GM18526 (cell line): ENCODE results near the gene ZNF362.

Experiments used
- POLR2A ChIP-seq: IDR thresholded peaks from 3 replicates; pipeline ENCODE4 v1.6.1; 2011; ENCODE audit not compliant: insufficient read length; ENCODE audit errors: extremely low read depth

Gene ZNF362

DNA sequence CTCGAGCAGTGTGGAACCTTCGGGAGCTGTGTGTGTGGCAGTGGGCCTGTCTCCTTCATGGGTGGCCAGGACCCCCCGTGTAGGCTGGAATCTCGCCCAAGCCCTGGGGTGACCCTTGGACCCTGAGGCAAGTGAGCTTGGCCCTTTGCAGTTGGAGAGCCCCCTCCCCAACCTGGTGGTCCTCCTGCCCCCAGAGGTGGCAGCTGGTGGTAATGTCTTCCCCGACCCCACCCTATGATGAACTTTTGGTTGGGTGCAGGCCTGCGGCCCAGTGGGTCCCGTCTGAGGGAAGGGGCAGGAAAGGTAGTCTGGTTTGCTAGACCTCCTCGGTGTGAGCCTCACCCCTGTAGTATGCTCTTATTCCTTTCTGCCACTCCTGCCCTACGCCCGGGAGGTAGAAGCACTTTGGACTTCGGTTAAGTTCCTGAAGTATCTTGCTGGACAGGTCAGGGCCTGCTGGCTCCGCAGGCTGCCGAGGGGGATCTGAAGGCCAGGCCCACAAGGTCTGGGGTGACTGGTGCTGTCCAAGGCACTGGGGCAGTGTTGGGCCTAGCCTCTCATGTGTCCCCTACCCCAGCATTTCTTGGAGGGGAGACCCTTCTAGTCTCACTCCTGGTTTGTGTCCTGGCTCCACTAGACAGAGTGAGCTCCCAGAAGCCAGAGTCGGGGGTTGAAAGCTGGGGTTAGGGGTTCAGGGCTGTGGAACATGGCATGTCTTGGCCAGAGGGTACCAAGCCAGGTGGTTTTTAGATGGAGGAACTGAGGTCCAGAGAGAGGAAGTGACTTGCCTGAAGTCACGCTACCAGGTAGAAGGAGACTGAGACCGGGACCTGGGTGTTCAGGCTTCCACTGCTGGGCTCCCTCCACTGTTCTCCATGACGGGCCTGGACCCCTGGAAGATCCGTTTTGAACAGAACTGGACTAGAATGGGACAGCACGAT, 1.8 kb downstream of the ZNF362 start:
- no peak for TF ChIP-seq POLR2A

- TF ChIP-seq POLR2A = no peak
Measured at GRCh38 chr1:33258788-33259274, 2.5 kb downstream of the ZNF362 start.

- TF ChIP-seq POLR2A = no peak
Measured at GRCh38 chr1:33259879-33260278, 3.6 kb downstream of the ZNF362 start.

GRCh38 chr1:33260439-33260838, 4.1 kb downstream of the ZNF362 start:
- TF ChIP-seq POLR2A = no peak

DNA sequence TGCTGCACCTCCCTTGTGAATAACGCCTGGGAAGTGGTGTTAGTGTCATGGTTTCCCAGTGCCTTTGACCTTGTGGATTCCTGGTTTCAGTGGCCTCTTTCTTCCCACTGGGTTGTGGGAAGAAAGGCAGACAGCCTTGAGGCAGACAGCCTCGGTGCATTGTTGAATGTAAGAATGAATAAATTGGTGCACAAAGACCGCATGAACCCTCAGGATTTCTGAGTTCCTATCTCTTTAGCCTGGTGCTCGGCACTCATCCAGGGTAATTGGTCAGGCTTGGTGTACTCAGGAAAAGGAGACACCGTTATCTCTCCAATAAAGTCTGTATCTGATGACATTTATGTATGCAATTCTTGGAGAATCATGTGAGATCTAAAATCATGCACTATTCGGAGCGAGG, 5.1 kb downstream of the ZNF362 start:
- TF ChIP-seq POLR2A = no peak

- no peak for TF ChIP-seq POLR2A
Measured at GRCh38 chr1:33263890-33264504, 7.7 kb downstream of the ZNF362 start.

- TF ChIP-seq POLR2A = no peak
Measured at GRCh38 chr1:33265780-33266605, 9.7 kb downstream of the ZNF362 start.

DNA sequence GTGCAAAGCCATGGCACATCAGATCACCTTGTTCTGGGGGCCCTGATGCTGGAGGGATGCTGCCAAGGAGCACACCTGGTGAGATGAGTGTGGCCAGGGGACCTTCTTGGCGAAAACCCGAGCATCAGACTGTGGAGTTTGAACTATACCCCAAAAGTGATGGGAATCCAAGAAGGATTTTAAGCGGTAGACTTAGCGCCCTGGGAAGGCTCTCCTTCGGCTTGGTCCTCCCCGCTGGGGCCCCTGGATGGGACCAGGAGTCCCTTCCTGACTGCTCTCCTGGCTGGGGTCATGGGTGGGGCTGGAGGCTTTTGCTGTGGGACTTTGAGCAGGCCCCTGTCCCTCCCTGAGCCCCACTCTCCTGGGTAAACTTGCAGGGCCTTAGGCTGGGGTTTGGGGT, 10.5 kb downstream of the ZNF362 start:
- no peak for TF ChIP-seq POLR2A

- no peak for TF ChIP-seq POLR2A
Measured at GRCh38 chr1:33267468-33268205, 11.3 kb downstream of the ZNF362 start.

- TF ChIP-seq POLR2A = no peak
Measured at GRCh38 chr1:33268457-33268856, 12.2 kb downstream of the ZNF362 start.

DNA sequence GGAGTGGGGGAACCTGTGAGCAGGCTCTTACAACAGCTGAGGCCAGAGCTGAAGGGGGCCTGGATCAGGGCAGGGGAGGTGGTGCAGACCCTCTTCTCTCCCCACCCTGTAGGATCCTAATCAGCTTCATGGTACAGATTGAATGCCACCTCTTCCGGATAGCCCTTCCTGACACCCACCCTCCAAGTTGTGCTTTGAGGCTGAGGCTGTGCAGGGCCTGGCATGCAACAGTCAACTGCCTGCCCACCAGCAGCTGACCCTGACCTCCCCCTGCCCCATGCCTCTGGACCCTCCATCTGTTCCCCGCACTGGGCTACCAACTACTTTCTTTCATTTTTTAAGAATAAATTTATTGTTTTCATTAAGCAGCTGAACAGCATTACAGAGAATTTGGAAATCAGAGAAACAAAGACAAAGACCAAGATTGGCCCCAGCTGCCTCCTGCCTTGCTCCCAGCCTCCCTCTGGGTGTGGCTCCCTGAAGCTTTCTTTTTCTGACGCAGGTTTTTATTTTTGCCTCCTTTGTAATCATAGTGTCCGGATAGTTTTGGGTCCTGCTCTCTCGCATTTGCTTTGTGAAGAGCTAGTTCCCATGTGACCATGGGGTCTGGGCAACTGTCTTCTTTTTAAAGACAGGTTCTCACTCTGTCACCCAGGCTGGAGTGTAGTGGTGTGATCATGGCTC, 12.8 kb downstream of the ZNF362 start:
- no peak for TF ChIP-seq POLR2A

GRCh38 chr1:33269621-33270020, 13.3 kb downstream of the ZNF362 start:
- TF ChIP-seq POLR2A = no peak

DNA sequence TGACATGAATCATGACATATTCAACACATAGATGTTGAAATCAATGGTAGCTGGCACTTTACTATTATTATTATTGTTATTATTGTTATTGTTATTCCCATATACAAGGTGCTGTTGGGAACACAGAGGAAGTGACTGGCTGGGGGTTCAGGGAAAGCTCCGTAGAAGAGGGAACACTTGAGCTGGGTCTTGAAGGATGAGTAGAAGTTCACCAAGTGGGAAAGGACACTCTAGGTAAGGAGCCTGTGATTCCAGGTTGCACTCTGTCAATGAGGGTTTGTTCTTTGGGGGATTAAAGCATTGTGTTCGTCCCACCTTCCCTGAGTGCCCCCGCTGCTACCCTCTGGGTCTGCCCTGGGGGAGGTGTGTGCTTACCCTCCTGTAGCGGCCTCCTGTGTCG, 14.1 kb downstream of the ZNF362 start:
- TF ChIP-seq POLR2A = no peak

- no peak for TF ChIP-seq POLR2A
Measured at GRCh38 chr1:33270808-33271465, 14.6 kb downstream of the ZNF362 start.
